Uterus (tissue), 2 donors: Measurements from ENCODE around the gene SMYD4.

Source experiments
- POLR2A ChIP-seq, 2 donors: fragments of 450-650 bp; IDR thresholded peaks; one replicate each; pipeline ENCODE4 v1.6.1; 2016; ENCODE audit warnings: antibody characterized with exemption in 2 of 2, mild to moderate bottlenecking in 1 of 2, moderate library complexity in 1 of 2
- TF ChIP-seq, protein P1 (sequence below), 4 experiments: fragments of 200-600 bp in 2 of 4; fragments of 450-650 bp in 2 of 4; sonication (generic) in 2 of 4; IDR thresholded peaks; one replicate each; pipeline ENCODE4 v1.5.1; 2016 to 2019; ENCODE audit warnings: antibody characterized with exemption in 4 of 4, mild to moderate bottlenecking in 2 of 4, moderate library complexity in 1 of 4

DNA sequence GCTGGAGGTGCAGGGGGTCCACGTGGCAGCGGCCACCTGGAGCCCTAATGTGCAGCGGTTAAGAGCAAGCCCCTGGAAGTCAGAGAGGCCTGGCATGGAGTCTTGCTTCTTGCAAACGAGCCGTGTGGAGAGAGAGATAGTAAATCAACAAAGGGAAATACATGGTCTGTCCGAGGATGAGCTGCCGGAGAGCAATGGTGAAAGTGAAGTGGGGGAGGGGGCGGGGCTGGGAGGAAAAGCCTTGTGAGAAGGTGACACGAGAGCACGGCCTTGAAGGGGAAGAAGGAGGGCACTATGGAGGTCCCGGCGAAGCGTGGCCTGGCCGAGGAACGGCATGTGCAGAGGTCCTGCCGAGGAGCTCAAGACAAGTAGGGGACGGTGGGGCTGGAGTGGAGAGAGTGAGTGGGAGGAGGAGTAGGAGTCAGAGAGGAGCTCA is 73.9 kb downstream of the SMYD4 start:
- TF ChIP-seq, protein P1, sequence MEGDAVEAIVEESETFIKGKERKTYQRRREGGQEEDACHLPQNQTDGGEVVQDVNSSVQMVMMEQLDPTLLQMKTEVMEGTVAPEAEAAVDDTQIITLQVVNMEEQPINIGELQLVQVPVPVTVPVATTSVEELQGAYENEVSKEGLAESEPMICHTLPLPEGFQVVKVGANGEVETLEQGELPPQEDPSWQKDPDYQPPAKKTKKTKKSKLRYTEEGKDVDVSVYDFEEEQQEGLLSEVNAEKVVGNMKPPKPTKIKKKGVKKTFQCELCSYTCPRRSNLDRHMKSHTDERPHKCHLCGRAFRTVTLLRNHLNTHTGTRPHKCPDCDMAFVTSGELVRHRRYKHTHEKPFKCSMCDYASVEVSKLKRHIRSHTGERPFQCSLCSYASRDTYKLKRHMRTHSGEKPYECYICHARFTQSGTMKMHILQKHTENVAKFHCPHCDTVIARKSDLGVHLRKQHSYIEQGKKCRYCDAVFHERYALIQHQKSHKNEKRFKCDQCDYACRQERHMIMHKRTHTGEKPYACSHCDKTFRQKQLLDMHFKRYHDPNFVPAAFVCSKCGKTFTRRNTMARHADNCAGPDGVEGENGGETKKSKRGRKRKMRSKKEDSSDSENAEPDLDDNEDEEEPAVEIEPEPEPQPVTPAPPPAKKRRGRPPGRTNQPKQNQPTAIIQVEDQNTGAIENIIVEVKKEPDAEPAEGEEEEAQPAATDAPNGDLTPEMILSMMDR (IDR thresholded peaks at IDR 0.05): no peak
- no peak for TF ChIP-seq POLR2A (IDR thresholded peaks at IDR 0.05)
